ENCODE results near the gene RCSD1.
"Not testable (repeated sequence)": the region's sequence is repeated elsewhere in the genome, so short reads cannot be mapped to it uniquely, and the experiment has no call there.

The RCSD1 gene, protein sequence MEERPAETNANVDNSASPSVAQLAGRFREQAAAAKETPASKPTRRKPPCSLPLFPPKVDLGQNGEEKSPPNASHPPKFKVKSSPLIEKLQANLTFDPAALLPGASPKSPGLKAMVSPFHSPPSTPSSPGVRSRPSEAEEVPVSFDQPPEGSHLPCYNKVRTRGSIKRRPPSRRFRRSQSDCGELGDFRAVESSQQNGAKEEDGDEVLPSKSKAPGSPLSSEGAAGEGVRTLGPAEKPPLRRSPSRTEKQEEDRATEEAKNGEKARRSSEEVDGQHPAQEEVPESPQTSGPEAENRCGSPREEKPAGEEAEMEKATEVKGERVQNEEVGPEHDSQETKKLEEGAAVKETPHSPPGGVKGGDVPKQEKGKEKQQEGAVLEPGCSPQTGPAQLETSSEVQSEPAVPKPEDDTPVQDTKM

GRCh38 chr1:167629681-167630567 is at the start of gene RCSD1:
TSS of gene RCSD1 (plus strand) at chr1:167630232. CDS start at chr1:167630424, 192 bp downstream.
- peak; percentile 55 to 62 for DNase-seq (ENCODE audit: low read depth in 2 of 2)

- no peak for DNase-seq (ENCODE audit: low read depth in 2 of 2)
These were observed 48.0 kb upstream of the RCSD1 start for GRCh38 chr1:167582064-167582463.

- no peak for DNase-seq (ENCODE audit: low read depth in 2 of 2)
These were observed 47.3 kb upstream of the RCSD1 start for GRCh38 chr1:167582722-167583121.

DNA sequence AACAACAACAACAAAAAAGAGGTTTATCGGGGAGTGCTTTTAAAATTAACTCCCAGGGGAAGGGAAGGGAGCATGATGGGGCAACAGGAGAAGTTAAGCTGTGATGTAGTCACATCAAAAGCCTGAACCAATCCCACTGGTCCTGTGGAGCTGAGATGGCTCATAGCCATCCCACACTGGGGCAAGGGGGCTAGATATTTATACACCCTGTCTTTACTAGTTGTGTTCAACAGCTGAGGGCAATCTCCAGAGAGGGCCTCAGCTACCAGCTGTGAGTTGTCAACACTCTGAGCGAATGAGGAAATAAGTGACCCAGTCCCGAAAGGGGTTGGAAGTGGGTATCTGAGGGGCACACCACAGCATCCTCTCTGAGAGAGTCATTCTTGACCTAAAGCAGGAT is 45.5 kb upstream of the RCSD1 start:
- DNase-seq (ENCODE audit: low read depth in 2 of 2): no peak

- DNase-seq (ENCODE audit: low read depth in 2 of 2): no peak
These were observed 42.7 kb upstream of the RCSD1 start for GRCh38 chr1:167587342-167587741.

- DNase-seq (ENCODE audit: low read depth in 2 of 2): no peak
These were observed 42.2 kb upstream of the RCSD1 start for GRCh38 chr1:167587872-167588271.

- DNase-seq (ENCODE audit: low read depth in 2 of 2): no peak
These were observed 41.7 kb upstream of the RCSD1 start for GRCh38 chr1:167588361-167588760.

DNA sequence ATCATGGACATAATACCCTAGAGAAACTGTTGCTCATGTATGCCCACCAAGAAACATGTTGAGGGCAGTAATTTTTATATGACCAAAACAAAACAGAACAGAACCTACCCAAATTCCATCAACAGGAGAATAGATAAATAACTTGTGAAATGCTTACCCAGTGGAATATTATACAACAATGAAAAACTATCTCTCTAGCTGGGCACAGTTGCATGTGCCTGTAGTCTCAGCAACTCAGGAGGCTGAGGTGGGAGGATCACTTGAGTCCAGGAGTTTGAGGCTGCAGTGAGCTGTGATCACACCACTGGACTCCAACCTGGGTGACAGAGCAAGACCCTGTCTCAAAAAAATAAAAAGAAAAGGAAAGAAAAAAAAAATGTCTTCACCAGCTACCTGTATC is 37.6 kb upstream of the RCSD1 start:
- DNase-seq (ENCODE audit: low read depth in 2 of 2): no peak

DNA sequence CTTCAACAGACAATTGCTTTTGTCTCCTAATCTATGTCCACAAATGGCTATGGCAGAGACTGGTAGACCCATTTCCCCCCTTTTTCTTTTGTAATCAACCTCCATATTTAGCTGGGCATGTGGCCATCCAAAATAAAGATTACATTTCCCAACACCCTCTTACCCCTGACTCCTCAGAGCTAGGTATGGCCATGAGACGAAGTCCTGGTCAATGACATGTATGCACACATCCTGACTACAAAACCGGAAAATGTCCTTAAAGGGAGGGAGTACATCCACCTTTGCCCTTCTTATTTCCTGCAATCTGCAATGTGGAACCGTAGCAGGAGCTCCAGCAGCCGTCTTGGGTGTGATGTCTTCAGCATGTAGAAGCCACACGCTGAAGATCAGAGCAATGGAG is 36.2 kb upstream of the RCSD1 start:
- no peak for DNase-seq (ENCODE audit: low read depth in 2 of 2)

DNA sequence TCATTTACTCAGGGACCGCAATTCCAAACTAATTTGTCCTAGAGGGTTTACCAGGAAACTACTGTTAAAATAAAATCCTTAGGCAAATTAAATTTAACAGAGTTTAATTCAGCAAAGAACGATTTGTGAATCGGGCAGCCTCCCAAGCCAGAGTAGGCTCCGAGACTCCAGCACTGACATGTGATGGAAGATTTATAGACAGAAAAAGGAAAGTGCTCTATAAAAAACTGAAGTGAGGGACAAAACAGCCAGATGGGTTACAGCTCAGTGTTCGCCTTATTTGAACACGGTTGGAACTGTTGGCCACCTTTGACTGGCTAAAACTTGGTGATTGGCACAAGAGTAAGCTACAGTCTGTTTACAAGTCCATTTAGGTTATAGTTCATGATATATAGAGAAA is 35.2 kb upstream of the RCSD1 start:
- no peak for DNase-seq (ENCODE audit: low read depth in 2 of 2)

DNA sequence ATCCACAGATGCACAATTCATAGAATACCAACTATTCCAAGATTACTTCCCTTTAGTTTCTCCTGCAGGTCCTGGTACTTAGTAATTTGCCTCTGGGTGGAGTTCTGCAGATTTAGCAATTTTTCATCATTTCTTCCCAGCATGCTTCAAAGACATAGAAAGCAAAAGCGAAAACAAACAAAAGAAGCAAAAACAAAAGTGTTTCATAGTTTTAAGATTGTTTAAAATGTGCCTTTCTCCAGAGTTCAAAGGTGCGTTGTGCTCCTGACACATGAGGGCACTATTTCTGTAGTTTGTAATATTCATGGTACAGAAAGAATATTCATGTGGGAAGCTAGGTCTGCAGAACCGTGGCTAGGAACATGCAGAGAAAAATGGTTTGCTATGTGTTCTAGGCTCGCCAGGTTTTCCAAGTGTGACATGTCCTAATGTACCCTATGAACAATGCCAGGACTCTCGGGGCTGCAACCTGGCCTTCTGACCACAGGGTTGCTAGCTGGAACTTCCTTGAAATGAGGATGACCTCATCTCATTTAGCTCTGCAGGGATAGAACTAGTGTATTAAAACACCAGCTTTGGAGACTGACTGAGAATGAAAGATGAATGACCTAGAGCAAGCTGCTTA is 30.0 kb upstream of the RCSD1 start:
- DNase-seq (ENCODE audit: low read depth in 2 of 2): peak in 1 of 2 donors; percentile 11

DNA sequence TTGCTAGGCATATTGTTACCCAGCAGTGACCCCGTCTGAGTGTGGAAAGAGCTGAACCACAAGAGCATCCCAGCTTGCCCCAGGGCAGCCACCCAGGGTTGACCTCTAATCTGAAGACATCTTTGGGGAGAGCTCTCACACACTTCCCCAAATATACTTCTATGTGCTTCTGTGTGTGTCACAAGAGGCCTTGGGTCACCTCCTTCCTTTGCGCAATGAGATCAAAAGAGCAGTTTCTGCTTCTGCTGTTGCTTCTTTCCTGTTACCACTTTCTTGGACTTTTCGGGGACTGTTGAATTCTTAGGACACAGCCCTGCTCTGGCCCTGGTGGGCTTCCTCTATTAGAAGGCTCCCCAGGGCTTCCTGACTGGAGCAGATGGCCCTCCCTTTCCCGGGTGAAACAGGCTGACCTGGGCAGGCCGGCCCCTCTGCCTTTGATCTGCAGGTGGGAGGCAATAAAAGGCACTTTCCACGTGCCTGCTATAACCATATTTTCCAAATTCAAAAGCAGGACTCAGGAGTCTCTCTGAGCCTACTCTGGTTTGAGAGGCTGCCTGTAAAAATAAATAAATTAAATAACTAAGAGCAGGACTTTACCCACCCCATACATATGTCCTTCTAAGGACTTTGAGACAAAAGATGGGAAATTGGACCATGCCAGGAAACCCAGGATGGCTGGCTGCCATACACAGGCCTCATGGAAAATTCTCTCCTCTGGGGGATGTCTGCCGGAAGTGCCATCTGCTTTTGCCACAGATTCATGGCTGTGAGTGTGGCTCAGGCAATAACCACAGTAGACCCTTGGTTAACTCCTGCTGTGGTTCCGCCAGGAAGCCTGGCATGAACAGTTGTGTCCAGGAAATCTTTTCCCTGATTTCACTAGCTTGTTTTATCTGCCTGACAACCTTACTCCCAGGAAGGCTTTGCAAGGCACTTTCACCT is 28.3 kb upstream of the RCSD1 start:
- no peak for DNase-seq (ENCODE audit: low read depth in 2 of 2)

DNA sequence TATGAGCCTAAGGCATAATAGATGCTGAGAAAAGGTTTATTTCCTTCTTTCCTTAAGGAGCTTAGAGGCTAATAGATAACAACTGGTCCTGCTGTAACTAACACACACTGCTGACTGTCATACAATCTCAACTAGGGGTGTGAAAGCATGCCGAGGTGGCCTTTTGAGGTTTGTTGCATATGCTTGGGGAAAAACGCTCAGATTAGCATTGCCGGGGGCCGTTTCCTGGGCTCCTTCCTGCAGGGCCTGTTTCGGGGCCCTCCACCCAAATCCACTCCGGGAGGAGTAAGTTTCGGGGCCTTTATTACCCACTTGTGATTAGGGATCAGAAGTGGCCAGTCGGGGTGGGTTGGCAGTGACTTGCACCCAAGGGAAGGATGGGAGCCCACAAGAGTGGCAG is 27.2 kb upstream of the RCSD1 start:
- no peak for DNase-seq (ENCODE audit: low read depth in 2 of 2)

DNA sequence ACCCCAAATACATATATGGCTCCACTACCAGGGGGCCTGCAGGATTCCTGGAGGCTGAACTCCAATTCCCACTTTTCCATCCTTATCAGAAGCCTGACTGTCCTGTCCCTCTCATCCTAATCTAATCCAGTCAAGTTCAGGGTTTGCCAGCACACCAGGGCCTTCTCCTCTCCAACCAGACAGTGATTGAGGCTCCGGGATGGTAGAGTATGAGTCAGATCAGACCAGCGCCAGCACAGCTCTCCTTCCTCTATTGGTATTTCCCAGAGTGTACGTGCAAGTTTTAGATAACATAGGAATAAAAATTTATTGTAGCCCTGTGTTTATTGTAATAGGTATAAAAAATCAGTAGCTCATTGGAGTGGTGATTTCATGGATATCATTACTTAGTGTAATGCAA is 24.5 kb upstream of the RCSD1 start:
- DNase-seq (ENCODE audit: low read depth in 2 of 2): no peak

DNA sequence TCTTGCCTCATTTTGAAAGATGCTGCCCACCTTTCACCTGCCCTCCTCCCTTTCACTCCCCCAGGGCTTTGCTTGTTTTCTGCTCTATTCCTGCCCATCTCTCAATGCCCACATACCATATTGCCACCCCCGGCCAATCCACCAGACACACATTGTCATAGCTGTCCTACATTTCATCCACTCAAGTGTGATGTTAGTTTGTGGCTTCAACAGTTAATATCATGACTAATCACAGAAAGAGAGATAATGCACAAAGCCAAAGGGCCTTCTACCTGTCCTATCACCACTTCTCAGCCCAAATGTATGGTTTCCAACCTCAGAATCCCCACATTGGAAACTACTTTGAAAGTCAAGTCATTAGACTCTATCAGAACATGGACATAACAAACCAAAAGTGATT is 18.0 kb upstream of the RCSD1 start:
- no peak for DNase-seq (ENCODE audit: low read depth in 2 of 2)

GRCh38 chr1:167612587-167613385 is 17.2 kb upstream of the RCSD1 start:
- no peak for DNase-seq (ENCODE audit: low read depth in 2 of 2)

- not testable (repeated sequence) for DNase-seq (ENCODE audit: low read depth in 2 of 2)
These were observed 16.0 kb upstream of the RCSD1 start for GRCh38 chr1:167613984-167614383.

DNA sequence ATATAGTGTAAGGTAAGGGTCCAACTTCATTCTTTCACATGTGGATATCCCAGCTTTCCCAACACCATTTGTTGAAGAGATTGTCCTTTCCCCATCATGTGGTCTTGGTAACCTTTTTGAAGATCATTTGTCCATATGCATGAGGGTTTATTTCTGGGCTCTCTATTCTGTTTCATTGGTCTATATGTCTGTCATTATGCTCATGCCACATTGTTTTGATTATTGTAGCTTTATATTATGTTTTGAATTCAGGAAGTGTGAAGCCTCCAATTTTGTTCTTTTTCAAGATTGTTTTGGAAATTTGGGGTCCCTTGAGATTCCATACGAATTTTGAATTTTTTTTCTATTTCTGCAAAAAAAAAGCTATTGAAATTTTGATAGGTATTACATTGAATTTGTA is 15.2 kb upstream of the RCSD1 start:
- no peak for DNase-seq (ENCODE audit: low read depth in 2 of 2)

DNA sequence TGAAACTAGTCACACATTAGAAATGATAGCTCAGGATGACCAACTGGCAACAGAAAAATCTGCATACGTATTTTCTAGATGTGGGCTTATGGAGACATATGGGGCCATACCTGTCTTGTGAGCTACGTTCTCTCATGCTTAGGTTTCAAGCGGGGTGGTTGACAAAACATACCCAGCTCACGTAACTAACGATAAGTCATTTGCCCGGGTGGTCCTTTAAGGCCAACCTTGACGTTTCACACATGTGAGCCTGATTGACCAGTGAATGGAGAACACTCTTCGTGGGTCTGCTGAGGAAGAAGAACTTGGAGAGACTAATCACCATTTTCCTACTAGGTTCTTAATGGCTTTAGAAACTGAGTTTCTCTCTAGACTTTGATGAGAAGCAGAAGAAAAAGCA is 13.5 kb upstream of the RCSD1 start:
- DNase-seq (ENCODE audit: low read depth in 2 of 2): no peak

Measured in stimulated activated CD4-positive, alpha-beta T cell treated with anti-CD3 and anti-CD28 coated beads, Interleukin-15, amount 100 ng/mL, for 48 hours (primary cell).